Measurements from ENCODE around the gene CRYBA2. TPM values are rescaled to one million over a fixed set of nuclear protein-coding genes. Genes with fewer than 3 reads are reported as not detected.

CRYBA2 gene
- total and polyA plus RNA-seq, 2 experiments from 2014 or later: not detected

DNA sequence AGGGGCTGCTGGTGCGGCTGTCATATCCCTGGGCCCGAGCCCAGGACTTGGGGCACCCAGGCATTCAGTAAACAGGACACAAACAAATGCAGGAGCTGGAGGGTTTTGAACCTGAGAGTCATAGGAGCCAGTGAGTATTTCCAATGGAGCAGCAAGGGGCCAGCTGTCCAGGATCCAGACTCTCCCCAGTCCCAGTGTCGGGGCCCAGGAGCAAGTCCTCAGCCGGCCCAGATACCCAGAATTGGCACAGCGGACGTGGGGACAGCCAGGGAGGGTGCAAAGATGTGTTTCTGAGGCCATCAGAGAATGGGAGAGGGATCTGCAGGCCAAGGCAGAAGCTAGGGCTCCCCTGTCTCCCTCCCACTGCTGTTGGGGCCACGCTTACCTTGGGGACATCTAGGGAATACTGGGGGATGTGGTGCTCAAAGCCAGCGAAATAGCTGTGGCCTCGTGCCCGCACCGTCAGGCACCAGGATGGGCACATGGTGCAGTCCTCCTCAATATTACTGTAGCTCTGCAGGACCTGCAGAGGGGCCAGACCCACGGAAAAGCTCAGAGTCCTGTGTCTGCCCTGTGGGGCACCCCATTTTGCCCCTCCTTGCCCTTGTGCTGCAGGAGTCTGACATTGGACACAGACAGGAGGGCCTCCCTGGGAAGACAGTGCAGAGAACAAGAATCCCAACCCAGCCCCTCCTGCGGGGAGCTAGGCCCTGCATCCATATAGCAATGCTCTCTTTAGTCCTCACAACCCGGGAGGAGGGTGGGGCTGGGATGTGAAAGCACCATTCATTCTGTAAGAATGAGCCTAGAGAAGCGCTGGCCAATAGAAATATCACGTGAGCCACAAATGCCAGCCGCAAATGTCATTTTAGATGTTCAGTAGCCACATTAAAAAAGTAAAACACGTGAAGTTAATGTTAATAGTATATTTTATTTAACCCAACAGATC, 32.7 kb upstream of the CRYBA2 start:
- H3K4me1 ChIP-seq (ENCODE audit: insufficient read depth): no peaks in the 10 kb centered on the region
- H3K27me3 ChIP-seq (replicated peaks; ENCODE audit: insufficient read depth): peaks cover 24% of the 10 kb centered on the region
- DNase-seq: peak; percentile 14
- H3K4me3 ChIP-seq: no peak overlapping the region
- H3K9me3 ChIP-seq (ENCODE audit: low read depth): no peaks in the 10 kb centered on the region
- no peak overlapping the region for H3K27ac ChIP-seq
- no peak overlapping the region for H2AFZ ChIP-seq
- no peak overlapping the region for H3K4me2 ChIP-seq (ENCODE audit: unreplicated experiment)
- H3K79me2 ChIP-seq (ENCODE audit: insufficient read depth): no peaks in the 10 kb centered on the region
- H3K9me2 ChIP-seq (ENCODE audit: insufficient read depth): no peaks in the 10 kb centered on the region
- no peak overlapping the region for H3K9ac ChIP-seq
- H3K36me3 ChIP-seq (ENCODE audit: low read depth): no peaks in the 10 kb centered on the region
- no peaks in the 10 kb centered on the region for H4K20me1 ChIP-seq (ENCODE audit: insufficient read depth)
- no peaks in the 10 kb centered on the region for H3F3A ChIP-seq (ENCODE audit: insufficient read depth)
- WGBS, 2 experiments (ENCODE audit: low coverage in 1 of 2, low lambda C conversion rate in 2 of 2, missing lambda C conversion rate in 2 of 2): 58 to 64% methylated on average over 18 of the region's 18 CpGs
- in situ Hi-C loops (cut with MboI): no loop called here
- TF ChIP-seq EZH2phosphoT487 (IDR thresholded peaks at IDR 0.05; ENCODE audit: insufficient read depth, low read depth): no peak
- no peak for TF ChIP-seq EZH2 (IDR thresholded peaks at IDR 0.05; ENCODE audit: insufficient read depth, poor library complexity, severe bottlenecking)

GRCh38 chr2:219024059-219024458, 30.8 kb upstream of the CRYBA2 start:
- Histone ChIP-seq H3K9me2 (ENCODE audit: insufficient read depth) (no peaks in the 10 kb centered on the region), H3K4me3 (no peak overlapping the region), H3K27me3 (replicated peaks; ENCODE audit: insufficient read depth) (peaks cover 29% of the 10 kb centered on the region), H3K27ac (no peak overlapping the region), H3K9me3 (ENCODE audit: low read depth) (no peaks in the 10 kb centered on the region), H3K9ac (no peak overlapping the region), H3K79me2 (ENCODE audit: insufficient read depth) (no peaks in the 10 kb centered on the region), H3F3A (ENCODE audit: insufficient read depth) (no peaks in the 10 kb centered on the region), H2AFZ (no peak overlapping the region), H3K4me2 (ENCODE audit: unreplicated experiment) (no peak overlapping the region), H3K36me3 (ENCODE audit: low read depth) (no peaks in the 10 kb centered on the region), H4K20me1 (ENCODE audit: insufficient read depth) (no peaks in the 10 kb centered on the region), H3K4me1 (ENCODE audit: insufficient read depth) (no peaks in the 10 kb centered on the region)
- no peak for TF ChIP-seq EZH2phosphoT487 (IDR thresholded peaks at IDR 0.05; ENCODE audit: insufficient read depth, low read depth)
- no peak for TF ChIP-seq EZH2 (IDR thresholded peaks at IDR 0.05; ENCODE audit: insufficient read depth, poor library complexity, severe bottlenecking)
- in situ Hi-C loops (cut with MboI): no loop called here
- DNase-seq: no peak
- 36 to 47% methylated on average over 11 of the region's 11 CpGs for WGBS, 2 experiments (ENCODE audit: low coverage in 1 of 2, low lambda C conversion rate in 2 of 2, missing lambda C conversion rate in 2 of 2)

GRCh38 chr2:219023045-219023605, 29.9 kb upstream of the CRYBA2 start:
- Histone ChIP-seq H3K9me2 (ENCODE audit: insufficient read depth) (no peaks in the 10 kb centered on the region), H3K9ac (no peak overlapping the region), H3K27me3 (replicated peaks; ENCODE audit: insufficient read depth) (peaks cover 34% of the 10 kb centered on the region), H3K36me3 (ENCODE audit: low read depth) (no peaks in the 10 kb centered on the region), H3K4me1 (ENCODE audit: insufficient read depth) (no peaks in the 10 kb centered on the region), H3K9me3 (ENCODE audit: low read depth) (no peaks in the 10 kb centered on the region), H3K27ac (no peak overlapping the region), H3K79me2 (ENCODE audit: insufficient read depth) (no peaks in the 10 kb centered on the region), H2AFZ (no peak overlapping the region), H4K20me1 (ENCODE audit: insufficient read depth) (no peaks in the 10 kb centered on the region), H3F3A (ENCODE audit: insufficient read depth) (no peaks in the 10 kb centered on the region), H3K4me3 (no peak overlapping the region), H3K4me2 (ENCODE audit: unreplicated experiment) (no peak overlapping the region)
- no peak for DNase-seq
- WGBS, 2 experiments (ENCODE audit: low coverage in 1 of 2, low lambda C conversion rate in 2 of 2, missing lambda C conversion rate in 2 of 2): 69 to 72% methylated on average over 12 of the region's 12 CpGs
- no peak for TF ChIP-seq EZH2 (IDR thresholded peaks at IDR 0.05; ENCODE audit: insufficient read depth, poor library complexity, severe bottlenecking)
- TF ChIP-seq EZH2phosphoT487 (IDR thresholded peaks at IDR 0.05; ENCODE audit: insufficient read depth, low read depth): no peak
- in situ Hi-C loops (cut with MboI): no loop called here

DNA sequence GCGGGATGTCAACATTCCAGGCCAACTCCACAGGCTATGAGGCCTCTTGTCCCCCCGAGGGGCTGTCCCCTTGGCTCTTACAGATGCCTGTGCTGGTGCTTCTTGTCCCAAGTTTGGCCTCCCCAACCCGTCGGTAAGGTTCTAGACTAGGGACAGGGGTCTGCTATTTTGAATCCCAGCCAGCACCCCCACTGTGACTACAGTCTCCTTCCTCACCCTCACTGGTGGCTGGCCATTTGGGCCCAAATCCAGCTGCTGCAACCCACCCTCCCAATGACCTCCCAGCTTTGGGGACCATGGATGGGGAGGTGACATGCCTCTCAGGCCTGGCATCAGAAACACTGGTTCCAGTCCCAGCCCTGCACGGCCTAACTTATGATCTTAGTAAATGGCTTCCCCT, 29.4 kb upstream of the CRYBA2 start:
- TF ChIP-seq EZH2phosphoT487 (IDR thresholded peaks at IDR 0.05; ENCODE audit: insufficient read depth, low read depth) (no peak), EZH2 (IDR thresholded peaks at IDR 0.05; ENCODE audit: insufficient read depth, poor library complexity, severe bottlenecking) (no peak)
- H3K9me2 ChIP-seq (ENCODE audit: insufficient read depth): no peaks in the 10 kb centered on the region
- 33 to 42% methylated on average over 5 of the region's 5 CpGs for WGBS, 2 experiments (ENCODE audit: low coverage in 1 of 2, low lambda C conversion rate in 2 of 2, missing lambda C conversion rate in 2 of 2)
- H3K27me3 ChIP-seq (replicated peaks; ENCODE audit: insufficient read depth): peaks cover 34% of the 10 kb centered on the region
- no peak overlapping the region for H3K4me2 ChIP-seq (ENCODE audit: unreplicated experiment)
- no peaks in the 10 kb centered on the region for H3K36me3 ChIP-seq (ENCODE audit: low read depth)
- no peak for DNase-seq
- H3K4me1 ChIP-seq (ENCODE audit: insufficient read depth): no peaks in the 10 kb centered on the region
- H3F3A ChIP-seq (ENCODE audit: insufficient read depth): no peaks in the 10 kb centered on the region
- no peaks in the 10 kb centered on the region for H3K9me3 ChIP-seq (ENCODE audit: low read depth)
- H3K27ac ChIP-seq: no peak overlapping the region
- in situ Hi-C loops (cut with MboI): no loop called here
- no peak overlapping the region for H3K9ac ChIP-seq
- no peaks in the 10 kb centered on the region for H3K79me2 ChIP-seq (ENCODE audit: insufficient read depth)
- H2AFZ ChIP-seq: no peak overlapping the region
- H3K4me3 ChIP-seq: no peak overlapping the region
- H4K20me1 ChIP-seq (ENCODE audit: insufficient read depth): no peaks in the 10 kb centered on the region
